Activated CD8-positive, alpha-beta T cell treated with anti-CD3 and anti-CD28 coated beads, Interleukin-2, amount 10 ng/mL, durations not matched to agents 7 days and 5 days (primary cell): ENCODE data around the gene TASL. TPM values are rescaled to one million over a fixed set of nuclear protein-coding genes. Genes with fewer than 3 reads are reported as not detected.

Source experiments
- ATAC-seq: fragments of 150-1000 bp; cut with Tn5 transposase; one replicate; pipeline ENCODE4 v1.10.0; 2021; ENCODE audit warnings: moderate library complexity
- CTCF ChIA-PET: fragments of 350-600 bp; sonication (Branson Sonifier 250); formaldehyde crosslinking; loops from one replicate; lab custom pipeline; 2021; ENCODE audit warnings: antibody characterized with exemption; lab: Charles Lee
- POLR2A ChIA-PET: fragments of 350-600 bp; sonication (Branson Sonifier 250); formaldehyde crosslinking; loops from one replicate; lab custom pipeline; 2021; ENCODE audit warnings: antibody characterized with exemption; lab: Charles Lee
- DNase-seq: peaks from one replicate; pipeline ENCODE4 v3.0.0-alpha.2; 2020
- H3K27ac Mint-ChIP-seq: one replicate; pipeline ENCODE4 v1.8.0; 2021; ENCODE audit warnings: mild to moderate bottlenecking, mixed read lengths
- H3K27me3 Mint-ChIP-seq: one replicate; pipeline ENCODE4 v1.8.0; 2021; ENCODE audit warnings: low read depth, mixed read lengths
- H3K36me3 Mint-ChIP-seq: one replicate; pipeline ENCODE4 v1.8.0; 2021; ENCODE audit warnings: low read depth, mixed read lengths
- H3K4me1 Mint-ChIP-seq: one replicate; pipeline ENCODE4 v1.8.0; 2021; ENCODE audit warnings: low read depth, mixed read lengths
- H3K4me3 Mint-ChIP-seq: one replicate; pipeline ENCODE4 v1.8.0; 2021; ENCODE audit warnings: mild to moderate bottlenecking, mixed read lengths
- H3K9me3 Mint-ChIP-seq: one replicate; pipeline ENCODE4 v1.8.0; 2022; ENCODE audit warnings: mixed read lengths; ENCODE audit not compliant: insufficient read depth
- total RNA-seq, 2 experiments: library from RNA; stranded (reverse); gene quantifications; one replicate each; pipeline ENCODE4 v1.2.3, GENCODE V29; 2021

Gene TASL
- total RNA-seq, 2 experiments from 2014 or later = 3.0 to 3.1 TPM

DNA sequence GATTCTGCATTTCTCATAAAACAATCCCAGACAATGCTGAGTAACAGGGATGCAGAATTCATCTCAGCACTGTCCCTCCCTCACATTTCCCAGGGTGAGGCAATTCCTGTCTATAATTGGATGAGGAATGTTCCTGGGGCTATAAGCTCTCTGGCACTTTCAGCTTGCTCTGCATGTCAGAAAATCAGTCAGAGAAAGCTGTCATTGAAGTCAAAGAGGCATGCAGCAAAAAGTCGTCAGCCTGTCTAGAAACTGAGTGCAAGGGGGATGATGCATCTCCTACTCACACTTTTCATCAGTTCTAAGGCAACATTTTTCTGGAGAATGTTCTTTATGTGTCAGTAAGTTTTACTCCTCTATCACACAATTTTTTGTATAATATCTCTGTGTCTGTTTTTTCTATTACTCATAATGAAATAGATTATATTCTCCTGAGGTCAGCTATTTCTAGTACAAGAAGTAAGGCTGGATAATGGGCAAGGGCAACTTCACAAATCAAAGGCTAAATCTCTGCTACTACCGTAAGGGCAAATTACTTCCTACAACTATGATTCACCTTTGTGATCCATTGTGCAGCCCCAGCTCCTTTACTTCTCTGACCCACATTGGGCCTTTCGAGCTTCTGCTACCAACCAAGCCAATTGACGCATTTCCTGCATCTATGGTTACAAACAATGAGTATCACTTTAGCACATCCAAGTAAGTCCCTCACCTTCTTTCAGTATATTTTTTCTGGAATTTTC is 56.0 kb downstream of the TASL start:
- ATAC-seq = no peak
- DNase-seq = no peak
- Mint-ChIP-seq H3K27ac (no peak overlapping the region), H3K4me3 (no peak overlapping the region), H3K9me3 (no peaks in the 10 kb centered on the region), H3K36me3 (no peaks in the 10 kb centered on the region), H3K4me1 (no peaks in the 10 kb centered on the region), H3K27me3 (no peaks in the 10 kb centered on the region)
- CTCF ChIA-PET = no interaction called here
- POLR2A ChIA-PET = no interaction called here

DNA sequence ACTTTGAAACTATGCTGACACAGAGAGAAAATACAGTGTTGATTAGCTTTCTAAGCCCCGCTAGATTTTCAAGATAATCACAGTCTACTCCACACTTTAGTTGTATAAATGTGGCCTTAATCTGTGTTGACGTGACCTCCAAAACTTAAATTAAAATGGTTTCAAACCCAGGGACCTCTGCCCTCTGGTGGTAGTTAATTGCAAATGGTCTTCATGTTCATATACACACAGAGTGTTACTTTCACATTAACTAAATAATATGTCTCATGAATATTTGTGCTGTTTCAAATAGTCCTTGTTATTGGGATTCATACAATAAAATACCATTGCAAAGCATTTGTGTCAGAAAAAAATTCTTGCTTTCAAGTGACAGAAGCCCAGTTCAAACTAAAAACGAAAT is 64.3 kb downstream of the TASL start:
- no peak for DNase-seq
- no peak overlapping the region for H3K27ac Mint-ChIP-seq
- H3K27me3 Mint-ChIP-seq = peaks cover 4% of the 10 kb centered on the region
- no peak overlapping the region for H3K4me3 Mint-ChIP-seq
- no peak for ATAC-seq
- POLR2A ChIA-PET = no interaction called here
- no peaks in the 10 kb centered on the region for H3K36me3 Mint-ChIP-seq
- no peaks in the 10 kb centered on the region for H3K9me3 Mint-ChIP-seq
- CTCF ChIA-PET = interaction anchor here (0.7 to 0.9 kb wide), 2 partner anchors 10 to 14 kb away, joined by 3 read pairs; no protein-coding TSS in a partner anchor
- H3K4me1 Mint-ChIP-seq = no peaks in the 10 kb centered on the region

Other genes with a start within 250 kb of the TASL start
- 10 to 100 TPM; 10.7 to 12.0 TPM for gene GK, start 75.7 kb upstream of the TASL start, total RNA-seq